Lower leg skin (tissue), 3 donors: ENCODE data around the gene ROBO1.

ENCODE experiments used
- CTCF ChIP-seq, 3 donors: fragments of 450-650 bp; IDR thresholded peaks; one replicate each; pipeline ENCODE4 v1.5.1; 2016; ENCODE audit warnings: antibody characterized with exemption in 3 of 3, mild to moderate bottlenecking in 3 of 3, moderate library complexity in 2 of 3
- POLR2A ChIP-seq, 2 donors: fragments of 450-650 bp; IDR thresholded peaks; one replicate each; pipeline ENCODE4 v1.6.1; 2016 to 2017; ENCODE audit warnings: antibody characterized with exemption in 2 of 2, mild to moderate bottlenecking in 1 of 2, moderate library complexity in 1 of 2

GRCh38 chr3:79724206-79724605 lies 43.6 kb downstream of the ROBO1 start:
- TF ChIP-seq CTCF (IDR thresholded peaks at IDR 0.05) = no peak
- TF ChIP-seq POLR2A (IDR thresholded peaks at IDR 0.05) = no peak
